Retina (tissue), 1 donor: ENCODE data around the gene PRRX2.
"Not testable (repeated sequence)": the region's sequence is repeated elsewhere in the genome, so short reads cannot be mapped to it uniquely, and the experiment has no call there.

Source experiments
- DNase-seq: peaks from one replicate; pipeline ENCODE4 v3.0.0-alpha.2; 2016

The PRRX2 gene

GRCh38 chr9:129737479-129738274 is 72.2 kb downstream of the PRRX2 start:
- DNase-seq: peak; percentile 94

DNA sequence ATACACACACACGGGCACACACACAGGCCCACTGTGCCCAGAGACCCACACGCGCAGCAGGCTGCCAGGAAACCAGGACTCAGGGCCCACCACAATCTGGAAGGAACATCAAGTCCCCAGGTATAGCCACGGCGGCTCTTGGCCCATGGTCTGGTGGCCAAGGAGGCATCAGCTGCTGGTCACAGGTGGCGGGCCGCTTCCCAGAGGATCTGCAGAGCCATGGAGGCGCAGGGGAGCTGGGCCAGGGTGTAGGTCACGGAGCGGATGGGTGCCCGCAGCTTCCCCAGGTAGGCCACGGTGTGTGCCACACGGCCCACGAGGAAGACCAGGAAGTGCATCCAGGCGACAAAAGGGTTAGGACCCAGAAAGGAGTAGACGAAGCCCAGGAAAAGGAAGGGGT is 74.0 kb downstream of the PRRX2 start:
- DNase-seq: no peak

GRCh38 chr9:129740174-129740573 is 74.7 kb downstream of the PRRX2 start:
- DNase-seq: no peak

GRCh38 chr9:129740666-129741464 is 75.4 kb downstream of the PRRX2 start:
- DNase-seq: no peak

GRCh38 chr9:129745200-129745599 is 79.8 kb downstream of the PRRX2 start:
- DNase-seq: no peak

DNA sequence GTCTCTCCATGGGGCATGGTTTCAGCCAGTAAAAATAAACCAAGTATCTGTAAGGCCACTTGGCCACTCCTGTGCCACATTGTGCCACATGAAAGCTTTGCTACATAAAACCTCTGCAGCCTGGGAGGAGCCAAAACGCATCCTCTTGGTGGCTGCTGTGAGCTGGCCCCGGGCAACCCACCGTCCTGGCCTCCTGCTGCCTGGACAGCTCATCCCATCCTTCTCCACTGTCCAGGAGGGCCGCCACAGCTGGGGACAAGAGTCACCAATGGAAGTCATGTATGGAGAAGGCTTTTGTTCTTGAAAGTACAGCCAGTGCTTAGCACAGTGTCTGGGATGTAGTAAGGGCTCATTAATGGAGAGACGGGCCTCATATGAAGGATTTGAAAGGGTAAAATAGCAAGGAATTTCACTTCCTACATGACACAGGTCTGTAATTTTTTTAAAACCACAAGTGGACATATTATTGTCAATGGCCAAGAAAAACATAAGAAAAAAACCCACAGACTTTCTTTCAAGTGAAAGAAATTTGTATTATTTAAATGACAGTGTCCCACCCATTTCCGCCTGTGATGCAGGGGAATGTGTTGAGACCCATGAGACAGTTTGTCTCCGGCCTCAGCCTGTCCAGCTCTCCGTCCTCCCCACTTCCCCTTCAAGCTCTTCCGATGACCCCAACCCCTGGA is 80.8 kb downstream of the PRRX2 start:
- no peak for DNase-seq

DNA sequence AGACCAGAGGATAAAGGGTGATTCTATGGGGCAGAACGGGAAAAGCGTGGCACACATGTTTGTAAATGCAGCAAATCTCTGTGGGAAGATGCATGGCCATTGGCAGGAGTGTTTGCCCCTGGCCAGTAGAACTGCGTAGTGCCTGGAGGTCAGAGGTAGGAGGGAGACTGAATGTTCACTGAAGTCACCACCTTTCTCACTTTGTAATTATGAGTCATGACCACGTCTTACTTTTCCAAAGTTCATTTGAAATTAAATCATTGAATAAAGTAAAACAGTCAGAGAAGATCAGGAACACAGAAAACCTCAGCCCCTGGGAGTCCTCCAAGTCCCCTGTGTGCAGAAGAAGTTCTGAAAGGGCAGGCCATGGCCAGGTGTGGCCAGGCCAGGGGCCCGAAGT is 82.8 kb downstream of the PRRX2 start:
- no peak for DNase-seq

DNA sequence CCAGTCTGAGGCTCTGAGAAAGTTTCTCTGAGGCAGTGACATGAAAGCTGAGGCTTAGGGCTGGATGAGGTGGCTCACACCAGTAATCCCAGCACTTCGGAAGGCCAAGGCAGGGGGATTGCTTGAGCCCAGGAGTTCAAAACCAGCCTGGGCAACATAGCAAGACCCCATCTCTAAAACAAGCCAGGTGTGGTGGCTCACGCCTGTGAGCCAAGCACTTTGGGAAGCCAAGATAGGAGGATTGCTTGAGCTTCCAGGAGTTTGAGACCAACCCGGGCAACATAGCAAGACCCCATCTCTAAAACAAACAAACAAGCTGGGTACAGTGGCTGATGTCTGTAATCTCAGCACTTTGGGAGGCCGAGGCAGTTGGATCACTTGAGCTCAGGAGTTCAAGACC is 83.6 kb downstream of the PRRX2 start:
- not testable (repeated sequence) for DNase-seq

DNA sequence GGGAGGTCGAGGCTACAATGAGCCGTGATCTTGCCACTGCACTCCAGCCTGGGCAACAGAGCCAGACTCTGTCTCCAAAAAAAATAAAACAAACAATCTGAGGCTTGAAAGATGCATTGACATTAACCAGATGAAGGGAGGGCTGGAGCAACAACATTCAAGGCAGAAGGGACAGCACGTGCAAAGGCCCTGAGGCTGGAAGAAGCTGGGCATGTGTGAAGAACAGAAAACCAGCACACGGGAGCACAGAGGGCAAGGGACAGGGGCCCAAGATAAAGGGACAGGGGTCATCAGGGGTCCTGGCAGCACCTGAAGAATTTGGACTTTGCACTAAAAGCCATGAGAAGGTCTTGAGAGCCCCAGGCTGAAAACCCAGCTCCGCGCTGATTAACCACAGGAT is 84.1 kb downstream of the PRRX2 start:
- no peak for DNase-seq

GRCh38 chr9:129750013-129750638 is 84.7 kb downstream of the PRRX2 start:
- no peak for DNase-seq

DNA sequence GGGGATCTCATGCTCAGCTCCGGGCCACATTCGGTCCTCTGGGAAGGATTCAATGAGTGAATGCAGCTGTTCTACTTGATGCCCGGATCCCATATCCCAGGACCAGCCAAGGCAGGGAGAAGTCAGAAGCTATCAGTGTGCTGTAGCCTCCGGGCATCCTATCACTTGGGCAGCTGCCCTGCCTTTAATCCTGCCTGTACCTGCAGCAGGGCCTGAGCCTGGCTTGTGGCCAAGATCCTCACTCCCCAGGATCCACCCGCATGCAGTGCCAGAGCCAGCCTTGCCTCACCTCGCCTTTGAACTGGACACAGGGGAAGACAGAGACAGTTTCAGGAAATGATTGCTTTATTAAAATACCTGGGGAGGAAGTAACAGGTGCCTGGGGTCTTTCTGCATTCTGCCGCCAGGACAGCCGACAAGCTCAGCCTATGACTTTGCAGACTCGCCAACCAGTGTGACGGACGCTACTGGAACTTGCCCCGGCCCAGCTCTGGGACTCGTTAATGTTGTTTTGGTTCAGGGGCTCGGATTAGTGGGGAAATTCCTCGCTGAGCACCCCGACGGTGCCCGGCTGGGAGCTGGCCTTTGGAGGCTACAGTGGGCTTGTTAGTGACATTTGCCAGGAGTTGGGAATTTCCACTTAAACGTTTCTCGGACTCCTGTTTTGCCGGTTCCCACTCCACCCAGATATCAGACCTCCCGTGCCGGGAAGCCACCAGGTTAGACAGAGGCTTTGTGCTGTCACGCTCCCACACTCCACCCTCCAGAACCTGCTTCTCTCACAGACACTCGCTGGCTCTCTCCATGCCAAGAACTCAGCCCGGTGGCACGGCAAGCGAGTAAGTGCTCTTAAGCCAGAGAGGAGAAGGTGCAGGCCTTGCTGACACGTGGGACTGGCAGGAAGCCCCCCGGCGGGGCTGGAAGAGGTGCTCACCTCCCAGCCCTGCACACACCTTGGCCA is 86.7 kb downstream of the PRRX2 start:
- no peak for DNase-seq

DNA sequence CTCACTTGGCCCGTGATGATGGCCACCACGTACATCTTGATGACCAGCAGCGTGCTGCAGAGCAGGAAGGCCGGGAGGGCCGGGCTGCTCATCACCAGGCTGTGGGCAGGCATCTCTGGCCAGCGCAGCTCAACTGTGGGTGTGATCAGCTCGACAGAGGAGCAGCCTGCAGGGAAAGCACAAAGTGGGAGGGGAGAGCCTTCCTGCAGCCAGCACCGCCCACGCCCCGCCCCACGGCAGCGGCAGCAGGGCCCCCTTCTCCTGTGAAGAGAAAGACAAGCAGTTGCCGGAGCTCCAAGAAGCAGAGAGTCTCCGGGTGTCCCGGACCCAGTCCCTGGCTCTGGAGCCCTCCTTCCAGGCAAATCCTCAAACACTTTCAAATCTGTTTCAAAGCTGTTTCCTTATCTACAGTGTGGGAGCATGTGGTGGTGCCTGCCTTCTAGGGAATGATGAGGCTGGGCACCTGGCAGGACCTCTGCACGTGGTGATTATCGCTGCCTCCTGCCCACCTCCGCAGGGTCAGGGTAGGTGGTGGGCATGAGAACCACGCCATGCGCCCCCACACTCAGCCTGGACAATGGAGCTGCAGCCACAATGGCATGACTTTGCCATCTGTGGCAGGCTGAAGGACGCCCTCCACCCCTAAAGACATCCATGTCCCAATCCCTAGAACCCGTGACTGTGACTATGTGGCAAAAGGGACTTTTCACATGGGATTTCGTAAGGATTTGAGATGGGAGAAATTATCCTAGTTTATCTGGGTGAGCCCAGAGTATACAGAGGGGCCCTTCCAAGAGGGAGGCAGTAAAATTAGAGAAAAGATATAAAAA is 87.7 kb downstream of the PRRX2 start, which contains the start of gene PTGES:
PTGES (minus strand) TSS at position 143 of the 830 bp plus-strand sequence; CDS start at position 113, 30 bp downstream.
- peak; percentile 78 for DNase-seq

DNA sequence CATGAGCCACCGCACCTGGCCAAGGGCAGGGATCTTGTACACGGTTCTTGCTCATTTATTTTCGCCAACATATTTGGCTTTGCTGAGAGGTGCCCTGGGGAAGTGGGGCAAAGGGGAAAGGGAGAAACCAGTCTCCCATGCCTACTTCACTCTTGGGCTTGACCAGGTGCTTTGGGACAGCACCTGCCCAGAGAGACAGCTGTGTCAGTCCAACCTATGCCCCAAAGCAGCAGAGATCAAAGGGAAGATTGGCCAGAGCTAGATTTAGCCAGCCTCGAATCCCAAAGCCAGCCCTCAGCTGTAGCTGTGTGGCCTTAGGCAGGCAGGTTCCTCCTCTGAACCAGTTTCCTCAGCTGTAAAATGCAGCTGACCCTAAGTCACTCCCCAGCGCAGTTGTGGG is 89.7 kb downstream of the PRRX2 start:
- no peak for DNase-seq

DNA sequence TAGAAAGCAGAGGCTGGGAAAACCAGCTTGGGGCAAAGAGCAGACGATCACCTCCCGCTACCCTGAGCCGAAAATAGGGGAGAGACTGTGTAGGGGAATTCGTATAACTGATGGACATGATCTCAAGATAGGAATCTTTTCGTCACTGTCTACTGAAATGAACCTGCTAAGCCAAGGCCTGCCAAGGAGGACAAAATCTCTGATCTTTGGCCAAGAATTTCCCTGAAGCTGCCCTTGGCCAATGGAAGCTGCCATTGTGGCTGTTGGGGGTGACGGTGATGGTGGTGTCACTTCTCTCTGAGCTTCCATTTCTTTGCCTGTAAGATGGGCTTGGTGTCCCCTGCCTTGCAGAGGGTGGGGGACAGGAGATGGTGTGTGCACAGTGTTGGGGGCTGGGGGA is 90.7 kb downstream of the PRRX2 start:
- DNase-seq: no peak

DNA sequence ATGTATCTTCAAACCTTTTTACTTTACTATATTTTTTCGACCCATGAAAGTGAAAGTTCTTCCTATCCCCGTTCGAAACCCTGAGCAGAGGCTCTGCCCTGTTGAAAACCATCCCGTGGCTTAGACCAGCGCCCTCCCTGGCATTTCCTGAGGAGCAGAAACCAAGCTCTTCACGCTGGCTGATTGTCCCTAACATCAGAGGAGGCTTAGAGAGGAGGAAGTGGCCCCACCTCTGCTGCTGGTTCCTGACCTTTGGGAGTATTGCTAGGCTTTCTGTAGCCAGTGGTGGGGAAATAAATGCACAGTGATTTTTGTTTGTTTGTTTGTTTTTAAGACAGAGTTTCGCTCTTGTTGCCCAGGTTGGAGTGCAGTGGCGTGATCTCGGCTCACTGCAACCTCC is 91.6 kb downstream of the PRRX2 start:
- no peak for DNase-seq

DNA sequence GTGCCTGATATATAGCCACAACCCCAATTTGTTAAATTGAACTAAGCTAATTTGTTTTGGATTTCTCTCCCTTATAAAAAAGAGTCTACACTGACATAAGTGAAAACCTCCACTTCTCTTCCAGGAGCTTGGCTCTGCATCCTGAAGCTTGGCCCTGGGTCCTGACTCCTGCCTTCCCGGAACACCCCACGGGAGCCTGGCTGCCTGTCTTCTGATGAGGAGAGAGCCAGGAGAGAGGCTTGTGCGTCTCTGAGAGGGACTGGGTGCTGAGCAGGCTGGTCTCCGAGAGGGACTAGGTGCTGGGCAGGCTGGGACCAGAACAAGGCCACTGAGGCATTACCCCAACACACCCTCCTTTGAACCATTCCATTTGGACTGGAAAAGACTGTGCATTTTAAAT is 93.9 kb downstream of the PRRX2 start:
- no peak for DNase-seq

- no peak for DNase-seq
Measured at GRCh38 chr9:129759804-129760502, 94.5 kb downstream of the PRRX2 start.

DNA sequence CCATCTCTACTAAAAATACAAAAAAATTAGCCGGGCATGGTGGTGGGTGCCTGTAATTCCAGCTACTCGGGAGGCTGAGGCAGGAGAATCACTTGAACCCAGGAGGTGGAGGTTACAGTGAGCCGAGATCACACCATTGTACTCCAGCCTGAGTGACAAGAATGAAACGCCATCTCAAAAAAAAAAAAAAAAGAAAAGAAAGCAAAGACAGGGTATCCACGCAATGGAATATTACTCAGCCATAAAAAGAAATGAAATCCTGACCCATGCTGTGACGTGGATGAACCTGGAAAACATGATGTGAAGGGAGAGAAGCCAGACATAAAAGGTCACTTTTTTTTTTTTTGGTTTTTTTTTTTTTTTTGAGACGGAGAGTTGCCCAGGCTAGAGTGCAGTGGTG is 95.3 kb downstream of the PRRX2 start:
- DNase-seq: not testable (repeated sequence)

DNA sequence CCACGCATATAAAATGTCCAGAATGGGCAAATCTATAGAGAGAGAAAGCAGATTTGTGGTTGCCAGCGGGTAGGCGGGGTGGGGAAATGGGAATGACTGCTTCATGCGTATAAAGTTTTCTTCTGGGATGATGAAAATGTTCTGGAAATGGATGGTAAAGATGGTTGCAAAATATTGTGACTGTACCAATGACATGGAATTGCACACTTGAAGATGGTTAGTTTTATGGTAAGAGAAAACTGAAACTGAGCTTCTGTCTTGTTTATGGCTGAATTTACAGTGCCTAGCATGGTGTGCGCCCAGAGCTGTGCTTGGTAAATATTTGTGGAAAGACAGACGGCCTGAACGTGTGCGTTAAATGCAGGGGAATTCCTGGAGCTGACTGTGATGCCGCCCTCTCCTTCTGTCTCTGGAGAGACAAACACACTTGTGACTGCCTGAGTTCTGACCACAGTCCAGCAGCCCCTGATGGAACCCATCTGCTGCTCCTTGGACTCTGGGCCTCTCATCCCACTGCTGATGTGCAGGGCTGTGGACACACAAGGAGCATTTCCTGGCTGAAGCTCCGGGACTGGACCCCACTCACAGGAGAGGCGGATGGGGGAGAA is 96.0 kb downstream of the PRRX2 start:
- DNase-seq: no peak

- DNase-seq: no peak
Measured at GRCh38 chr9:129761901-129762369, 96.5 kb downstream of the PRRX2 start.
